ENCODE results near the gene GARIN5A. TPM values are rescaled to one million over a fixed set of nuclear protein-coding genes. Genes with fewer than 3 reads are reported as not detected.

The GARIN5A gene
- total and polyA plus RNA-seq, 8 donors: 1.4 to 2.6 (median 2.1) TPM

DNA sequence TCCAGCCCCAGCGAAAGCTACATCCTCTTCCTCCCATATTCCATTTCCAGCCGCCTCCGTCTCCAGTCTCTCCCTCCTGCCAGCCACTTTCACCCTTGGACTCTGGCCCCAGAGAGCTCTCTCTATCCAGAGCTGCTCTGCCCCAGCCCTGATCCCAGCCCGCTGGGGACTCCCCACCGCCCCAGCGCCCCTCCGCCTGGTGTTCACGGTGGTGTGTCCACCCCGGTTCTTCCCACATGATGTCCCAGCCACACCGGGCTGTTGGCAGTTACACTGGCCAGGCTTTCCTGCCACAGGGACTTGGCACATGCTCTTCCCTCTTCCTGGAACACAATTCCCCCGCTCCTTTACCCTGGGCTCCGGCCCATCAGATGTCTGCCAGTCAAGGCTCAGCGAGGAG, 11.6 kb downstream of the GARIN5A start:
- no peaks in the 10 kb centered on the region for H3K4me1 ChIP-seq
- FAIRE-seq: no peak
- ATAC-seq: no peak
- no peak for TF ChIP-seq CTCF (IDR thresholded peaks at IDR 0.05)
- DNase-seq: no peak
- H3K27ac ChIP-seq: no peak overlapping the region
- H3K9me3 ChIP-seq: no peaks in the 10 kb centered on the region
- intact Hi-C loops (cut with DNase I): loop anchor here in 2 of 3 donors (5.0 to 10.0 kb wide), 2 partner anchors 103 to 110 kb away; no protein-coding TSS in a partner anchor
- no peak overlapping the region for H3K4me3 ChIP-seq
- H3K36me3 ChIP-seq: no peaks in the 10 kb centered on the region
- WGBS, 2 donors: 67 to 78% methylated on average over 13 of the region's 13 CpGs
- no peaks in the 10 kb centered on the region for H3K27me3 ChIP-seq

DNA sequence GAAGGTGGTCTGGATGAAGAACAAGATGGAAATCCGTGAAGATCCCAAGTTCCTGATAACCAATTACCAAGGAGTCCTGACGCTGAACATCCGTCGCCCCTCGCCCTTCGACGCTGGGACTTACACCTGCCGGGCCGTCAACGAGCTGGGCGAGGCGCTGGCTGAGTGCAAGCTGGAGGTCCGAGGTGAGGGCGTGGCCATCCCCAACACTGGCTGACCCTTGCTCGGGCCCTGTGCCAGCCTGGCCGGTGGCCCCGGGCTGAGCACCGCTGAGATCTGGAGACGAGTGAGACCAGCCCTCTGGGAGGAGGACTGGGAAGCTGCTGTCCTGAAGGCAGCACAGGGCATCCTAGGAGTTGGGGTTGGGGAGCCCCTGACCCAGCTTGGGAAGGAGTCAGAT, 12.3 kb downstream of the GARIN5A start:
- TF ChIP-seq CTCF (IDR thresholded peaks at IDR 0.05): no peak
- intact Hi-C loops (cut with DNase I): loop anchor here in 2 of 3 donors (5.0 to 10.0 kb wide), 2 partner anchors 102 to 110 kb away; no protein-coding TSS in a partner anchor
- no peak for FAIRE-seq

DNA sequence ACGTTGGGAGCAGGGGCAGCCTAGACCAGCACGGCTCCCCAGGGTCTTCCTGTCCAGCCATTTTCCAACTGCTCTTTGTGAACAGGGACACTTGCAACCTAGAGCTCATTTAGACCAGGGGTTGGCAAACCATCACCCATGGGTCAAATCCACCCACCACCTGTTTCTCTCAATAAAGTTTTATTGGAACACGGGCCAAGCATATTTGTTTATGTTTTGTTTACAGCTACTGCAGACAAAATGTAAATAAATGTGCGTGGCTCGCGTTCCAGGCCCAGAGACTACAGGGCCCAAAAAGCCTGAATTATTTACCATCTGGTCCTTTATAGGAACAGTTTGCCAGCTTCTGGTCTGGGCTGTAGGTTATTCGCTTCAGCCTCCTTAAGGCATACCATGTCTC, 13.7 kb downstream of the GARIN5A start:
- Histone ChIP-seq H3K27me3 (peaks cover 0 to 7% (median 0%) of the 10 kb centered on the region in 4 donors), H3K9me3 (no peaks in the 10 kb centered on the region), H3K4me3 (no peak overlapping the region), H3K36me3 (no peaks in the 10 kb centered on the region), H3K27ac (no peak overlapping the region), H3K4me1 (no peaks in the 10 kb centered on the region)
- DNase-seq (no peak), ATAC-seq (no peak), FAIRE-seq (no peak)
- TF ChIP-seq CTCF (IDR thresholded peaks at IDR 0.05): no peak
- intact Hi-C loops (cut with DNase I): loop anchor here in 2 of 3 donors (5.0 to 10.0 kb wide), 2 partner anchors 101 to 108 kb away; no protein-coding TSS in a partner anchor
- WGBS, 2 donors: 67 to 68% methylated on average over 7 of the region's 7 CpGs

More for the DNA sequence above, 12.3 kb downstream of the GARIN5A start:
- DNase-seq: no peak
- no peak for ATAC-seq
- H3K4me1 ChIP-seq: no peaks in the 10 kb centered on the region
- H3K4me3 ChIP-seq: no peak overlapping the region
- H3K9me3 ChIP-seq: no peaks in the 10 kb centered on the region
- 56 to 70% methylated on average over 19 of the region's 19 CpGs for WGBS, 2 donors
- no peaks in the 10 kb centered on the region for H3K27me3 ChIP-seq
- no peaks in the 10 kb centered on the region for H3K36me3 ChIP-seq
- no peak overlapping the region for H3K27ac ChIP-seq

GRCh38 chr19:50461066-50461875, 15.4 kb downstream of the GARIN5A start:
- no peaks in the 10 kb centered on the region for H3K36me3 ChIP-seq
- peak in 3 of 6 donors; percentile 33 to 79 (median 65) for DNase-seq
- H3K27ac ChIP-seq: no peak overlapping the region
- H3K4me1 ChIP-seq: no peaks in the 10 kb centered on the region
- no peak overlapping the region for H3K4me3 ChIP-seq
- H3K9me3 ChIP-seq: no peaks in the 10 kb centered on the region
- 20 to 21% methylated on average over 28 of the region's 28 CpGs for WGBS, 2 donors
- H3K27me3 ChIP-seq: peaks cover 0 to 7% (median 0%) of the 10 kb centered on the region in 4 donors
- intact Hi-C loops (cut with DNase I): loop anchor here in 2 of 3 donors (5.0 to 10.0 kb wide), 2 partner anchors 99 to 106 kb away; no protein-coding TSS in a partner anchor
- peak; percentile 58 to 82 (median 80) for TF ChIP-seq CTCF (IDR thresholded peaks at IDR 0.05)
- peak; percentile 84 to 97 (median 92) for ATAC-seq
- FAIRE-seq: no peak

Measured in pancreas (tissue), 10 donors.